Nephron progenitor cell (in vitro differentiated cells): Measurements from ENCODE around the gene SUGP1.
"Not testable (repeated sequence)": the region's sequence is repeated elsewhere in the genome, so short reads cannot be mapped to it uniquely, and the experiment has no call there.

Source experiments
- DNase-seq: peaks from one replicate; pipeline ENCODE4 v3.0.0; 2021
- H3K27ac Mint-ChIP-seq: 2 replicates; pipeline ENCODE4 v1.8.0; 2021; ENCODE audit warnings: mild to moderate bottlenecking, moderate library complexity, mixed read lengths
- H3K27me3 Mint-ChIP-seq: 2 replicates; pipeline ENCODE4 v1.8.0; 2021; ENCODE audit warnings: mild to moderate bottlenecking, low read depth, mixed read lengths; ENCODE audit not compliant: poor library complexity
- H3K36me3 Mint-ChIP-seq: 2 replicates; pipeline ENCODE4 v1.8.0; 2021; ENCODE audit warnings: low read depth, mixed read lengths
- H3K4me1 Mint-ChIP-seq: 2 replicates; pipeline ENCODE4 v1.8.0; 2021; ENCODE audit warnings: mixed read lengths
- H3K4me3 Mint-ChIP-seq: 2 replicates; pipeline ENCODE4 v1.8.0; 2021; ENCODE audit warnings: mild to moderate bottlenecking, moderate library complexity, mixed read lengths
- H3K9me3 Mint-ChIP-seq: 2 replicates; pipeline ENCODE4 v1.8.0; 2021; ENCODE audit warnings: mild to moderate bottlenecking, moderate library complexity, mixed read lengths
- TF ChIP-seq, protein P1 (sequence below): fragments of 200-600 bp; sonication (generic); IDR thresholded peaks from 2 replicates; pipeline ENCODE4 v1.5.0; 2021; ENCODE audit warnings: antibody characterized with exemption

SUGP1 gene

DNA sequence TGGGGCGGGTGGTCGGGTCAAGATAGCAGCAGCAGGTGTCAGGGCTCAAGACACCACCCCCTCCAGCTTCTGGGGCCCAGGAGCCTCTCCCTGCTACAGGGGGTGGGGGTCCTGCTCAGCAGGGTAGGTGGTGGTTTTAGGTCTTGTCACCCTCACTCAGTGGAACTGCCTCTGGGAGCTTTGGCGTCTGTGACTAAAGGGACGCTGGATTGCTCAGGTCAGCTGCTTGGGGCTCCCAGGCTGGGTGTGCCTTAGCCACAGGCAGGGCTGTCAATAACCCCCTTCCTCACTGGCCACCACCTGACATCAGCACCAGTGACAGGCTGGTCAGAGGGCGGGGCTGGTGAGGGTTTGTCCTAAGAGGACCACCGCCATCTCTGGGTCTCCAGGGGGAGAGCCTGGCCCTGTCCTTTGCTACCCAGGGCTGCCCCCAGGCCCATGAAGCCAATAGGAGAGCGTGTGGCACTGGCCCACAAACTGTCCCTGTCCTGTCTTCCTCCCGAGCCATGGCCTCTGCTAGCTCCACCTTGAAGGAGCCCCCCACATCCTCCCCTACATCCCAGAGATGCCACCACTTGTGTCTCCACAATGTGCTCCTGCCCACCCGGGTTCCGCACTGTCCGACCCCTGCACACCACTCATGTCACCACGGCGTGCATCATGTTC, 36.7 kb upstream of the SUGP1 start:
- Mint-ChIP-seq H3K27ac (no peak overlapping the region), H3K9me3 (no peaks in the 10 kb centered on the region), H3K27me3 (peaks cover 3% of the 10 kb centered on the region), H3K36me3 (peaks cover 18% of the 10 kb centered on the region), H3K4me3 (no peak overlapping the region), H3K4me1 (peaks cover 6% of the 10 kb centered on the region)
- no peak for DNase-seq
- TF ChIP-seq, protein P1, sequence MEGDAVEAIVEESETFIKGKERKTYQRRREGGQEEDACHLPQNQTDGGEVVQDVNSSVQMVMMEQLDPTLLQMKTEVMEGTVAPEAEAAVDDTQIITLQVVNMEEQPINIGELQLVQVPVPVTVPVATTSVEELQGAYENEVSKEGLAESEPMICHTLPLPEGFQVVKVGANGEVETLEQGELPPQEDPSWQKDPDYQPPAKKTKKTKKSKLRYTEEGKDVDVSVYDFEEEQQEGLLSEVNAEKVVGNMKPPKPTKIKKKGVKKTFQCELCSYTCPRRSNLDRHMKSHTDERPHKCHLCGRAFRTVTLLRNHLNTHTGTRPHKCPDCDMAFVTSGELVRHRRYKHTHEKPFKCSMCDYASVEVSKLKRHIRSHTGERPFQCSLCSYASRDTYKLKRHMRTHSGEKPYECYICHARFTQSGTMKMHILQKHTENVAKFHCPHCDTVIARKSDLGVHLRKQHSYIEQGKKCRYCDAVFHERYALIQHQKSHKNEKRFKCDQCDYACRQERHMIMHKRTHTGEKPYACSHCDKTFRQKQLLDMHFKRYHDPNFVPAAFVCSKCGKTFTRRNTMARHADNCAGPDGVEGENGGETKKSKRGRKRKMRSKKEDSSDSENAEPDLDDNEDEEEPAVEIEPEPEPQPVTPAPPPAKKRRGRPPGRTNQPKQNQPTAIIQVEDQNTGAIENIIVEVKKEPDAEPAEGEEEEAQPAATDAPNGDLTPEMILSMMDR, result no peak

DNA sequence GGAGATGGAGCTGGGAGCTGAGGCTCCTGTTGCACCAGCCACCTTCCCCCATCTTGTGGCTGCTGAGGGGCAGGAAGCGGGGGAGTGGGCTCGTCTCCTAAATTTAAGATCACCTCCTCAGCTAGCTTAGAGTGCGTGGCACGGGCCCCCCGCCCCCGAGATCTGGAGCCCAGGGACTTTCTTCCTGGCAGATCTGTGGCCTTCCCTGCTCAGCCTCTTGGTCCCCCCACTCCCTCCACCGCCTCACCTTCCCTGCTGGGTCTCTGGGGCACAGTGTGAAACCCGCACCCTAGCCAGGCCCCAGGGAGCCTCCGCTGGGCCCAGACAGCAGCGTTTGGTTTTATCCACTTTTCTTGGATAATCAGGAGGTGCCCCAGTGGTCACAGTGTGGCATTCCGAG, 36.2 kb upstream of the SUGP1 start:
- H3K4me1 Mint-ChIP-seq, result peaks cover 6% of the 10 kb centered on the region
- no peak overlapping the region for H3K4me3 Mint-ChIP-seq
- peaks cover 21% of the 10 kb centered on the region for H3K36me3 Mint-ChIP-seq
- TF ChIP-seq, protein P1, result no peak
- peaks cover 3% of the 10 kb centered on the region for H3K27me3 Mint-ChIP-seq
- DNase-seq, result no peak
- H3K9me3 Mint-ChIP-seq, result no peaks in the 10 kb centered on the region
- H3K27ac Mint-ChIP-seq, result no peak overlapping the region

DNA sequence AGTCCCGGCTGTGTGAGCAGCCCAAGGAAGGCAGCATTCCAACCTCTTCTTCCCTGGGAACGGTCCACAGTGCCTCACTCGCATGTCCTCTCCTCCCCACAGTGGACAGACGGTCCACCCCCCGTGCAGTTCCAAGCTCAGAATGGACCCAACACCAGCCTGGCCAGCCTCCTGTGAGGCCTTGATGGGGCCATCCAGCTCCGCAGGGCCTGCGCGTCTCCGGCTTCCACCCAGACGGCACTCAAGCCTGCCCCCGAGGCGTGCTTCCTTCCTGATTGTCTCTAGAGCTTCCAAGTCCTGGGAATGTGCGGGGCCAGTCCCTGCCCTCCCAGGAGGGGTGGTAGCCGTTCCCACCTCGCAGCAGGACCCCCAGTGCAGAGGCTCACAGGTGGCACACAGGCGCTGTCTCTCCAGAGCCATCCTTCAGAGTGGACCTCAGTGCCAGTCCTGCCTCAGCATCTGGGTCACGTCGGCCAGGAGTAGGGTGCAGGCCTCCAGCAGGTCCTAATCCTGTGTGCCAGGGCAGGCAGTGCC, 35.4 kb upstream of the SUGP1 start:
- no peak for DNase-seq
- no peaks in the 10 kb centered on the region for H3K4me1 Mint-ChIP-seq
- no peak overlapping the region for H3K27ac Mint-ChIP-seq
- H3K9me3 Mint-ChIP-seq, result no peaks in the 10 kb centered on the region
- peaks cover 3% of the 10 kb centered on the region for H3K27me3 Mint-ChIP-seq
- peaks cover 21% of the 10 kb centered on the region for H3K36me3 Mint-ChIP-seq
- TF ChIP-seq, protein P1, result no peak
- H3K4me3 Mint-ChIP-seq, result no peak overlapping the region

DNA sequence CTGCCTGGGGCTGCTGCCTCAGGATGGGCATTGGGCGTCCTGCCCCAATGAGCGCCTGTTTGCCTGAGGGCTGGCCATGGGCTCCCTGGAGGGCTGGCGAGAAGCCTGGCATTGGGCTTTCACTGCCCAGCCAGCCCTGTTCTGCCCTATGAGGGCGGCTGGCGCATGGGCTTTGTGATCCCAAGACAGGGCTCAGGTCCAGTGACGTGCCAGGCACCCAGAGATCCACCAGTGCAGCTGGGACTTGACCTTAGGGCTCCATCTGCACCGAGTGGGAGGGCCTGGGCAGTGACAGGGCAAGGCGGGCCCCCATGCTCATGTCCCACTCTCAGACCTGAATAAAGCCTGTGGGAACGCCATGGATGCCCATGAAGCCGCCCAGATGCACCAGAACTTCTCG, 34.6 kb upstream of the SUGP1 start:
- TF ChIP-seq, protein P1, result no peak
- no peak overlapping the region for H3K27ac Mint-ChIP-seq
- peaks cover 21% of the 10 kb centered on the region for H3K36me3 Mint-ChIP-seq
- DNase-seq, result no peak
- peaks cover 3% of the 10 kb centered on the region for H3K27me3 Mint-ChIP-seq
- H3K4me1 Mint-ChIP-seq, result no peaks in the 10 kb centered on the region
- H3K9me3 Mint-ChIP-seq, result no peaks in the 10 kb centered on the region
- H3K4me3 Mint-ChIP-seq, result no peak overlapping the region

DNA sequence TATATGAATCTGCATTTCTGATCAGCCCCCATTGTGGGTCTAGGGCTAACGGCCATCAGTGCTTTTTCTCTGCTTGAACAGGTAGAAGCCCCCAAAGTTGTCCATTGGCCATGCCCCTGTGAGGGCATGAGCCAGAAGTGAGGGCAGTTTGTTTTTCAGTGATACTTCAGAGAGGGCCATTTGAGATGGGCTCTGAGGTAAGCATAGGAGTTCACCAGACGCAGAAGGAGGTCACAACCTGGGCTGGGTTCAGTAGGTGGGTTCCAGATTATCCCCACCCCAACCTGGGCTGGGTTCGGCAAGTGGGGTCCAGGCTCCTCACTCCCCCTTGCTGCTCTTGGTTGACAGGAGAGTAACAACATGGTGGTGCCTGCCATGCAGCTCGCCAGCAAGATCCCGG, 33.7 kb upstream of the SUGP1 start:
- Mint-ChIP-seq H3K9me3 (no peaks in the 10 kb centered on the region), H3K27ac (no peak overlapping the region), H3K4me3 (no peak overlapping the region), H3K4me1 (no peaks in the 10 kb centered on the region), H3K36me3 (peaks cover 24% of the 10 kb centered on the region), H3K27me3 (peaks cover 3% of the 10 kb centered on the region)
- TF ChIP-seq, protein P1, result no peak
- DNase-seq, result no peak

DNA sequence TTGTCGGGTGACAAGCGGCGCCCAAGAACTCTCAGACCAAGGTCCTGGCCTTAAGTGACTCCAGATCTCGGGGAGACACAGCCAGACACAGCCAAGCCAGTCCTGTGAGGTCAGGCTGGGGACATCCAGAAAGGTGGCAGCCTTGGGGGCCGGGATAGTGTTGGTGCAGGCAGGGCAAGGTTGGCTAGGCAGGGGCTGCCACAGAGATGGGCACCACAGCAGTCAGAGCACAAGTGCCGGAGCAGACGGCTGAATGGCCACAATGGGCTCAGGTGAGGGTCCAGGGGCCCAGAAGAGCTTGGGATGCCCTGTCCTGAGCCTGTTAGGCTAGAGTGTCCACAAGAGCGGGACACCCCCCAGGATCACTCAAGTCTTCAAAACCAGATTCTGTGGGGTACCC, 32.5 kb upstream of the SUGP1 start:
- peaks cover 3% of the 10 kb centered on the region for H3K27me3 Mint-ChIP-seq
- TF ChIP-seq, protein P1, result no peak
- H3K4me1 Mint-ChIP-seq, result no peaks in the 10 kb centered on the region
- peak overlapping the region; percentile 64 for H3K27ac Mint-ChIP-seq
- no peak overlapping the region for H3K4me3 Mint-ChIP-seq
- peaks cover 22% of the 10 kb centered on the region for H3K36me3 Mint-ChIP-seq
- no peaks in the 10 kb centered on the region for H3K9me3 Mint-ChIP-seq
- DNase-seq, result no peak

DNA sequence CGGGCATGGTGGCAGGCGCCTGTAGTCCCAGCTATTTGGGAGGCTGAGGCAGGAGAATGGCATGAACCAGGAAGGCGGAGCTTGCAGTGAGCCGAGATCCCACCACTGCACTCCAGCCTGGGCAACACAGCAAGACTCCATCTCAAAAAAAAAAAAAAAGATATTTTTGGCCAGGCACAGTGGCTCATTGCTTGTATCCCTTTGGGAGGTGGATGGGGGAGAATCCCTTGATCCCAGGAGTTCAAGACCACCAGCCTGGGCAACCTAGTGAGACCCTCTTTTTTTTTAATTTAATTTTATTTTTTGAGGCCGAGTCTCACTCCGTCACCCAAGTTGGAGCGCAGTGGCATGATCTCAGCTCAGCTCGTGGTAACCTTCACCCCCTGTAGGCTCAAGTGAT, 30.4 kb upstream of the SUGP1 start:
- not testable (repeated sequence) for H3K27ac Mint-ChIP-seq, H3K4me1 Mint-ChIP-seq, H3K4me3 Mint-ChIP-seq, H3K27me3 Mint-ChIP-seq, H3K9me3 Mint-ChIP-seq, DNase-seq
- H3K36me3 Mint-ChIP-seq, result peaks cover 31% of the 10 kb centered on the region
